OCI-LY7 (cell line): Measurements from ENCODE around the gene NFAM1.

ENCODE experiments used
- EZH2phosphoT487 ChIP-seq: fragments of 200-600 bp; sonication (generic); IDR thresholded peaks from 2 replicates; pipeline ENCODE4 v1.6.1; 2018; ENCODE audit warnings: low read depth, borderline replicate concordance, mild to moderate bottlenecking, mixed run types, antibody characterized with exemption, low read length, moderate library complexity, mixed read lengths
- TF ChIP-seq, protein P1 (sequence below): fragments of 200-600 bp; sonication (generic); conservative IDR thresholded peaks from 2 replicates; pipeline ENCODE4 v1.5.1; 2014; ENCODE audit warnings: mild to moderate bottlenecking, antibody characterized with exemption, low read length, moderate library complexity, mixed read lengths

DNA sequence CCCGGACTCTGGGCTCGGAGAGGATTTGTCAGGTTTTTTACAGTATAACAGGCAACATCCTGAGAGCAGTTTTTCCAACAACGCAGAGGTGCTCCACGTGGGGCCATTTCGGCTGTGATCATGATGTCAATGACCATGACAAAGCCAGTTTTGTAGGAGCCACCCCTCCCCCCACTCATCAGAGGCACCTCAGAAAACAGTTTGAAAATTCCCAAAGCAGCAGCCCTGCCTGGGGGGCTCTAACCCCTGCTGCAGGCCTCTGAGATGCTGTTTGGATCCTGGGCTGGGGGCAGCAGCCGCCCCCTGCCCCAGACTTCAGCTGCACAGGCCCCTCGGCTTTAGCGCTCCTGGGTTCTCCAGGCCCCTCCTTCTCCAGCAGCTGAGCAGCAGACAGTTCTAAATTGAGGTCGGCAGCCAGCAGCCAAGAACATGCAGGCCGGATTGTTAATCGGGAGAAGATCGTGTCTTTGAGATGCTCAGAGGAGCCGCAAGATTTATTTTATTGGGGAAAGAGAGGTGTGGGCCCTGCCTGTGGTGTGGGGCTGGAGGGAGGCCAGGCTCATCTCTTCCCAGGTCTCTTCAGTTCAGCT is 19.4 kb downstream of the NFAM1 start:
- TF ChIP-seq, protein P1, sequence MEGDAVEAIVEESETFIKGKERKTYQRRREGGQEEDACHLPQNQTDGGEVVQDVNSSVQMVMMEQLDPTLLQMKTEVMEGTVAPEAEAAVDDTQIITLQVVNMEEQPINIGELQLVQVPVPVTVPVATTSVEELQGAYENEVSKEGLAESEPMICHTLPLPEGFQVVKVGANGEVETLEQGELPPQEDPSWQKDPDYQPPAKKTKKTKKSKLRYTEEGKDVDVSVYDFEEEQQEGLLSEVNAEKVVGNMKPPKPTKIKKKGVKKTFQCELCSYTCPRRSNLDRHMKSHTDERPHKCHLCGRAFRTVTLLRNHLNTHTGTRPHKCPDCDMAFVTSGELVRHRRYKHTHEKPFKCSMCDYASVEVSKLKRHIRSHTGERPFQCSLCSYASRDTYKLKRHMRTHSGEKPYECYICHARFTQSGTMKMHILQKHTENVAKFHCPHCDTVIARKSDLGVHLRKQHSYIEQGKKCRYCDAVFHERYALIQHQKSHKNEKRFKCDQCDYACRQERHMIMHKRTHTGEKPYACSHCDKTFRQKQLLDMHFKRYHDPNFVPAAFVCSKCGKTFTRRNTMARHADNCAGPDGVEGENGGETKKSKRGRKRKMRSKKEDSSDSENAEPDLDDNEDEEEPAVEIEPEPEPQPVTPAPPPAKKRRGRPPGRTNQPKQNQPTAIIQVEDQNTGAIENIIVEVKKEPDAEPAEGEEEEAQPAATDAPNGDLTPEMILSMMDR, result no peak
- TF ChIP-seq EZH2phosphoT487, result no peak
